Suppressor macrophage (primary cell): ENCODE data around the gene IQGAP2.
"Not testable (repeated sequence)": the region's sequence is repeated elsewhere in the genome, so short reads cannot be mapped to it uniquely, and the experiment has no call there.

Source experiments
- DNase-seq, 4 experiments: peaks; one replicate each; pipeline ENCODE4 v3.0.0-alpha.2; 2020 to 2022

IQGAP2 gene

GRCh38 chr5:76662521-76662920 is 259.4 kb downstream of the IQGAP2 start:
- DNase-seq: no peak

GRCh38 chr5:76663573-76663972 is 260.5 kb downstream of the IQGAP2 start:
- no peak for DNase-seq

- DNase-seq: no peak
Observed at GRCh38 chr5:76664079-76664478, 261.0 kb downstream of the IQGAP2 start.

- DNase-seq: no peak
Observed at GRCh38 chr5:76667495-76667894, 264.4 kb downstream of the IQGAP2 start.

DNA sequence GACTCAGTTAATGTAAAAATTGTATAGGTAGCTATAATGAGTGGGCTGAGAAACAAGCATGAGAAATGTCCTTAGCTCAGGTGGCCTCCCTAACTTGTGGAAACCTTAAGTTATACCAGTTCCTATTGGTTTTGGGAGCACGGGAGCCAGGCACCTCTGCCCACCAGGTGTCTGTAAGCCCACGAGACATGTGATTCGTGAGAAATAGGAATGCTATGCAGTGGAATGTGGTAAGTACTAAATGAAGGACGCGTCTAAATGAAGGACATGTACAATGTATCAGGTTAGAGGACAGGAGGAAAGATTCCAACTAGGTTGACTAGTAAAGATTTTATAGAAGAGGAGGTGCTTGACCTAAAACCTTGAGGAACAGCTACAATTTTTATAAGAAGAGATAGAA is 266.2 kb downstream of the IQGAP2 start:
- DNase-seq: no peak

DNA sequence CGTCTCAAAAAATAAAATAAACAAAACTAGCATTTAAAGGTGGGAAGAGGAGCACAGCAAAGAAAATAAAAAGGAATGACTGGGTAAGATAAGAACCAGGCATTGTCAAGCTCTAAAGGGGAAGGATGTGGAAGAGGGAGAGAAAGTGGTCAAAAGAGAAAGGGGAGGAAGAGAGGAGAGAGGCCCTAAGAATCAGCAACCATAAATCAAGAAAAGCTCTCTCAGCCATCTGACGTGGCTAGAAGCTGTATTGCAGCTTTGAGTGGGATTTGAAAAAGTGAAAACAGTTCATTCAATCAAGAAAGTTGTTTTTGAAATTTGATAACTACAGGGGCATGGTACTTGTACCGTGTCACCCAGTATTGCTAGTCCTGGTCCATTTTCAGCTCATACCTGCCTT is 267.4 kb downstream of the IQGAP2 start:
- no peak for DNase-seq

GRCh38 chr5:76672242-76672641 is 269.2 kb downstream of the IQGAP2 start:
- DNase-seq: peak in 1 of 4 experiments; percentile 7

DNA sequence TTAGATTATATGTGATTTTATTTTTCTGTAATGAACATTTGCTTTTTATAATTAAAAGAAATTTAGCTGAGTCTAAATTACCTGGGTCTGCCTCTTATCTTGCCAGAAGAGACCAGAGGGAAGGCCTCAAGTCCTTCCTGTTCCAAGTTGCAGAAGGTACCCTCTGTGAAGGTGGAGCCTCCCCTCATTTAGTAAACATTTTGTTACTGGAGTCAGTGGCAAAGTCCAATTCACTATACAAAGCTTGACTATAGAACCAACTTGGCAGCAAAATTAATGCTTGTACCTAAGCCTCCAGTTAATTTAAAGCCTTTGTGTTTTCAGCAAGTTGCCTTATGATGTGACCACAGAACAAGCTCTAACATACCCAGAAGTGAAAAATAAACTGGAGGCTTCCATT is 270.0 kb downstream of the IQGAP2 start:
- DNase-seq: no peak

GRCh38 chr5:76674330-76675066 is 271.4 kb downstream of the IQGAP2 start:
- DNase-seq: no peak

DNA sequence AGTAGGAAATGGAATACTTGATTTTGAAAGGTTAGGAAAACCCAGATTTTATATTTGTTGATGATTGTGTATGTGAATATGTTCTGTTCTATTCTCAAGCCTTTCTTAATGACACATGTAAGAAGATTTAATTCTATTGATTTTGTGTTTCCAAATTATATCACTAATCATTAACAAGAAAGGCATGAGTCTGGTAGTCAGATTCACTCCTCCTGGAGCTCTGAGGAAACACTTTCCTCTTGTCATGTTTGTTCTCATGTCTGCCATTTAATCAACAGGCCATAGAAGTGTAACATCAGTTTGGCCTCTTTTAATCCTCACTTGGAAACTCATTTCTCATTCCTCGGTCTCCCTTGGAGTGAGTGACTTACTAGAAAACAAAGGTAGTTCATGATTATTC is 272.3 kb downstream of the IQGAP2 start:
- no peak for DNase-seq

DNA sequence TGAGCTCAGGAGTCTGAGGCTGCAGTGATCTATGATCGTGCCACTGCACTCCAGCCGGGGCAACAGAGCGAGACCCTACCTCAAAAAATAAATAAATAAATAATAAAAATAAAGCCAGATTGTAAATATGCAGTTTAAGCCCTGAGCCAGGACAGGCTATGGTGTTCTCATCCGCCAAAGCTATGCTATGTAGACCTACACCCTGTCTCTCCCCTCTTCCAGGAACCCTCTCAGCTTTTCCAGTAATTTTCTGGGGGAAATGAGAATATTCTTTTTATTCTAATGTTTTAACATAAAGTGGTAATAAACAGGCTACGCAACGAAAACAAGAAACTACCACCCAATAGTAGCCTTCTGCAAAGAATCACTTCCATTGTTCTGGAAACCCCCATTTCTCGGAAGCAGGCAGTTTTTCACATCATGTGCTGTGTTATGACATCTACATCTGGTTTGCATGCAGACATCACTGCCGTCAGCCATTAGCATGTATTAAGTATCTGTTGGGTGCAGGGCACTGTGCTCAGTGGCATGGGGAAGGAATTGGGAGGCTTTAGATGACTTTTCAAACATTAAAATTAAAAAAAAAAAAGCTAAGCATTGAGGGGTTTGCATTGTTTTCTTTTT is 274.9 kb downstream of the IQGAP2 start:
- no peak for DNase-seq

DNA sequence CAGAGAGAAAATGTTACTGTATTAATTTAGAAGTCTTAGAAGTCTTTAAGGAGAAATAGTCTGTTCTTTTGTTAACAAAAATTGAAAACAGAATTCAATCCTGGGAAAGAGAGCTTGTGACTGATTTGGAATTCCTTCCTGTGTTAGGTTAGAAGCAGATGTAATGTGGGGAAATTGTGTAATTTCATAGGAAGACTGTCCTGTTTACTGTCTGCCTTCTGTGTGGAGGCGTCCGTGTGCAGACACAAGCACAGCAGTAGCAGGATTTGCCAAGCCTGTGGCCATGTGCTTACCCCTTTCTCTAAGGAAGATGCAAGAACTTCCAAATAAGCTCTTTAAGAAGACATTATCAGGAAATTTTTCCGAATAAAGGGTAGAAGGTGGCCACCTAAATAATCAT is 276.1 kb downstream of the IQGAP2 start:
- DNase-seq: no peak

- not testable (repeated sequence) for DNase-seq
Observed at GRCh38 chr5:76680826-76681225, 277.7 kb downstream of the IQGAP2 start.

GRCh38 chr5:76681287-76681686 is 278.2 kb downstream of the IQGAP2 start:
- DNase-seq: no peak

- DNase-seq: no peak
Observed at GRCh38 chr5:76682387-76682786, 279.3 kb downstream of the IQGAP2 start.

- no peak for DNase-seq
Observed at GRCh38 chr5:76683816-76684731, 281.0 kb downstream of the IQGAP2 start.

DNA sequence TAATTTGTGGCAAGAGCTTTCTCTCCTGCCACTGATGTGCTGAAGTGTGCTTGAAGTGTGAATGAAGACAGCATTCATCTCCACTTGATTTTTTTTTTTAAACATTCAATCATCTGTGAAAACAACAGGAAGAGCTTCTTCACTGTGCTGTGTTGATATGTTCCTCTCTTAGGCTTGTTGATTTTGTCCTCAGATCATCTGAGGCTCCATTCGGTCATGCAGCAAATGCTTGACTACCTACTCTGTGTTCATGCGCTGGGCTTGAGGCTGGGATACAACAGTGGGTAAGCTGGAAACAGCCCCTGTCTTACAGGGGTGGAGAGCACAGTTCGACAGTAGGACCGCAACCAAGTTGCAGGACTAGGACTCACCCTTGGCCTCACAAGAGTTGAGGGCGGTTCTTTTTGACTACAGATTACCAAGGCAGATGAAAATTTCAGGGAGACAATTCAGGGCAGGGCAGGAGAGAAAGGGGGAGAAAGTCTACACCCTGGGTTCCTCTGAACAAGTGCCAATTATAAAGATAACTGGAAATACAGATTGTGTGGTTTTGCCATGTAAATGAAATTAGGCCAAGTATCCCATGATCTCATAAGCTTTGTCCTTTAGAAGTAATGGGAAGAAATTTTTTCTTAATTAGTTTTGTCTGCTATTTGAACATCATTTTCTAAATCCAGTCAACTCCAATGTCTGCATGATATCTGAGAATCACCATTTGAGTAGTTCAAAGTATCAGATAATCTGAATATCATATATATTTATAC is 281.9 kb downstream of the IQGAP2 start:
- no peak for DNase-seq

DNA sequence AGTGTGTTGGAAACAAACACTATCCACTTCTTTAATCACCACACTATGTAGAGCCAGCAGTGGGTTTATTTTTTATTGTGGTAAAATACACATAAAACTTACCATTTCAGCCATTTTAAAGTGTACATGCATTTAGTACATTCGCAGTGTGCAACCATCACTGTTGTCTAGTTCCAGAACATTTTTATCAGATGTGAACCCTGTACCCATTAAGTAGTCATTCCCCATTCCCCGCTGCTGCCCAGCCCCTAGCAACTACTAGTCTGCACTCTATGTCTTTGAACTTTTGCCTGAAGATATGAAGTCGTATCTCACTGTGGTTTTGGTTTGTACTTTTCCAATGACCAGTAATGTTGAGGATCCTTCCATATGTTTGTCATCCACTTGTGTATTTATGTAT is 282.6 kb downstream of the IQGAP2 start:
- no peak for DNase-seq

DNA sequence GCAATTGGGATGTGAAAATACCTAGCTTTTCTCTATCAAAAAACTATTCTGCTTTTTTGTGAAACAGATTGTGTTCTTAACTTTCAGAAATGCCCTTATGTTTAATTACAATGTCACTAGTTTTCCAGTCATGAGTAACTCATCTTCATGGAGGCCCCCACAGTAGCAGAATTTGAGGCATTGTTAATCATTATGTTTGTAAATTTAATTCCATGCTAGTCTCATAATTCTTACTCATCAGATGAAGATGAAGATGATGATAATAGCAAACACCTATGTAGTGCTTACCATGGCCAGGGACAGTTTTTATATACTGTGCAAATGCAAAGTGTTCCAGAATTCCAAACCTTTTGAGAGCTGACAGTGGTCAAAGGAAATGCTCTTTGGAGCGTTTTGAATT is 285.1 kb downstream of the IQGAP2 start:
- DNase-seq: no peak

DNA sequence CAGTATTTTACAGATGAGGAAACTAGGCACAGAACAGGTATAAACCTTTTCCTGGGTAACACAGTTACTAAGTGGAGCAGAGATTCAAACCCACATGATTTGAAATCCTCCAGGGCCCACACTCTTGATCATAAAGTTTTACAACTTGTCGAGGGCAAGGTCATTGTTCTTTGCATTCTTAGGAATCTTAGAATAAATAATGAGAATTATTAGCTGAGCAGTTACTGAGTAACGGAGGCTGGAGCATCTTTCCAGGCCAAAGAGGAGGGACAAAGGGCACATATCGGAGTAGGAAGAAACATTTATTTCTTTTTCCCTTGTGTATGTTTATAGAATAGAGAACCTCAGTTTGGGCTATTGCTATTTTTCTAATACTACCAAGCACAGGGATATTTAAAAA is 285.8 kb downstream of the IQGAP2 start:
- DNase-seq: no peak

- no peak for DNase-seq
Observed at GRCh38 chr5:76689321-76690036, 286.4 kb downstream of the IQGAP2 start.
